GM19193 (cell line): ENCODE data around the gene ZNF526.
A peak's percentile ranks its signal among the peaks of the same experiment; 100 is the strongest.

ENCODE experiments used
- POLR2A ChIP-seq: IDR thresholded peaks from 4 replicates; pipeline ENCODE4 v1.6.1; 2011; ENCODE audit not compliant: insufficient read depth, insufficient read length; ENCODE audit errors: extremely low read depth

Gene ZNF526

DNA sequence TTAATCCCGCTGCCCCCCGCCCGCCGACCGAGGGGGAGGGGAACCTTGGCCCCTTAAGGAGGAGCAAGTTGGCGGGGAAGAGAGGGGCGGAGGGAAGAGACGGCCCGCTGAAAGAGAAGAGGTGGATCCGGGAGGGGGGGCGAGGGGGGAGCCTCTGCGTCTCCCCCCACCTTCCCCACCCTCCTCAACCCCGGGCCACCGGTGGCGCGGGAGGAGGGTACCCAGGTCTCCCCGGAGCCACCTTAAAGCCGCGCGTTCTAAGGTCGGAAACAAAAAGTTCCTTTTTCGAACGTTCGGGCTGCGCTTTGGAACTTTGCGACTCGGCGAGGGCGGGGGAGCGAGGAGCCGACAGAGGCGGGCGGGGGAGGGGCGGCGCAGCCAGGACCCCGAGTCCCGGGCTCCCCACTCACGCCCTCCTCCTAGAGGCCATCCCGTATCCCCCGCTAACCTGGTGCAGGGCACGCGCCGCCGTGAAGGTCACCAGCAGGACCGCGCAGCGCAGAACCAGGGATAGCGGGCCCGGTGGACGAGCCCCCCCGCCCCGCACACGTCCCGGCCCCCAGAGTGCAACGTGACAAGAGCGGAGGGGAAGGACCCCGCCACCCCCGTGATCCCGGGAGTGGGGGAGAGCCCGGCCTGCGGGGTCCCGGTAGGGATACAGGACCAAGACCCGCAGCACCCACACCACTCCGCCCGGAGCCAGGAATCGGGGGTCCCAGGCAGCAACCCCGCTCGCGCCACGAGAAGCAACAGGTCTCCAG lies 34.2 kb downstream of the ZNF526 start:
- no peak for TF ChIP-seq POLR2A

- TF ChIP-seq POLR2A: peak; percentile 72
These were observed 35.0 kb downstream of the ZNF526 start, which contains the start of gene ERF for GRCh38 chr19:42254850-42255765. Gene ERF (minus strand): TSS chr19:42255128. CDS start chr19:42254999, 129 bp downstream.

DNA sequence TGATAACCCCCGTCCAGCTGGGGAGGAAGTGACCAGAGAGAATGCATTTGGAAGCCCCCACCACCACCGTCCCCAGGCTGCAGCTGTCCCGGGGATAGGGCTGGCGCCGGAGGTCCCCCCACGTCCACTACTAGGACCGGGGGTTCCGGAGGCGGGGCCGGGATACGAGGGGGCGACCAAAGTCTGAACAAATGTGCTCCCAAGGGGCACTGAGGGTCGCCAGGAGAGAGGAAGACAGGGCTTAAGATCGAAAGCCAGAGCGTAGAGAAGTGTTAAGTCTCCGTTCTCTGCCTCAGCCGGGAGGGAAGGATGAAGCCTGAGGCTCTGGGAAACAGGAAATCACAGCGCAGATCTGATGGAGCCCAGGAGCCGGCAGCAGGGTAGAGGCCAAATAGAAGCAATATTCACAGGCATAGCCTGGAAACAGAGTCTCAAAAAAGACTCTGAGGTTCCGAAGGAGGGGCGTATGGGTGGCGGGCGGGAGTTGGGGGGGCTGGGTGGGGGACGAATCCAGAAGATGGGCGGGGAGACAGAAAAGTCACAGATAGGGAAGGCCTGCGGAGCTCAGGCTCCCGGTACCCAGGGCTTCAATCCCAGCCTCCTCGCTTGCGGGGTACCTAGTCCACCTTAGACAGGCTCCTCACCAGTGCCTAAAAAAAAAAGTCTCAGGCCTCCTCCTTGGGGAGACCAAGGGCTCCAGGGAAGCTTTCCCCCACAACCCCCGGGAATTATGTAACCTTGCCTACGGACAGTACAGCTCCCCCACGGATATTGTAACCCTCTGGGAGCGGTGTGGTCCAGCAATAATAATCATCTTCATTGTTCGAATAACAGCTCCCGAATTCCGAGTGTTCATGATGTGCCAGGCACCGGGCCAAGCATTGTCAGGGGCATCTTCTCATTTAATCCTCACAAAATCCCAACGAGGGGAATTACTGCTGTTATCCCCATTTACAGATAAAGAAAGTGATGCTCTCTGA lies 35.9 kb downstream of the ZNF526 start:
- no peak for TF ChIP-seq POLR2A

GRCh38 chr19:42261763-42262162 lies 41.7 kb downstream of the ZNF526 start:
- no peak for TF ChIP-seq POLR2A

- no peak for TF ChIP-seq POLR2A
These were observed 47.6 kb downstream of the ZNF526 start for GRCh38 chr19:42267644-42268141.

GRCh38 chr19:42268142-42268703 lies 48.1 kb downstream of the ZNF526 start:
- TF ChIP-seq POLR2A: peak; percentile 55

DNA sequence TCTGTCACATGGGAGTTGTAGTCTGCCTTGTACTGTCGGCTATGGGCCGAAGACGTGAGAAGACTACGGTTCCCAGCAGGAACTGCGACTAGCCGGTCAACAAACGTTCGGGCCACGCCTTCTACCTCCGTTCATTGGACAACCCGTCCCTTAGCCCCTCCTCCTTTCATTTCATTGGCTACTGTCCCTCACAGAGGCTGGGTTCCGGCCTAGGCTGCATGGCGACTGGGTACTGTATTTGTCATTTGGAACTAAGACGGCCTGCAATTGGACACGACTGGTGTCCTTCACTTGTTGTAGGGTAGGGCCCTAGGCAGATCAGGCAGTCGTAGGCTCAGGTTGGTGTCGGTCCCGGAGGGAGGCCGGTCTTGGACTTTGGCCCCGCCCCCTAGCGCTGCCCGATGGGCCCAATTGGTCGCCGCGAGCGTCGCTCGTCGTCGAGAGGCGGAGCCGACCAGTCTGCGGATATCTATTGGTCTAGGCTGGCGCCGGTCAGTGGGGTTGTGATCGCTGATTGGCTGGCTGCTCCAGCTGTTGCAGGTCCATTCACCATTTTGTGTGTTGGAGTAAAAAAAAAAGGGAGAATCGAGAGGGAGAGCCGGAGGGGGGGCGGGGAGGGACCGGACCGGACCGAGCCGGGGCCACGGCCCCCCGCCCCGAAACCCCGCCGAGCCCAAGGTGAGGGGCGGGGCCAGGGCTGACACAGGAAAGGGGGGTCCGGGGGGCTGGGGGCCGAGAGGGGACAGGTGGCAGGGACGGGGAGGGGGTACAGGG lies 48.8 kb downstream of the ZNF526 start, which contains the start of gene CIC:
Gene CIC, plus strand, starts transcription at position 549 of the 774 bp plus-strand sequence. CDS start 2,532 bp downstream, outside the sequence.
- no peak for TF ChIP-seq POLR2A

DNA sequence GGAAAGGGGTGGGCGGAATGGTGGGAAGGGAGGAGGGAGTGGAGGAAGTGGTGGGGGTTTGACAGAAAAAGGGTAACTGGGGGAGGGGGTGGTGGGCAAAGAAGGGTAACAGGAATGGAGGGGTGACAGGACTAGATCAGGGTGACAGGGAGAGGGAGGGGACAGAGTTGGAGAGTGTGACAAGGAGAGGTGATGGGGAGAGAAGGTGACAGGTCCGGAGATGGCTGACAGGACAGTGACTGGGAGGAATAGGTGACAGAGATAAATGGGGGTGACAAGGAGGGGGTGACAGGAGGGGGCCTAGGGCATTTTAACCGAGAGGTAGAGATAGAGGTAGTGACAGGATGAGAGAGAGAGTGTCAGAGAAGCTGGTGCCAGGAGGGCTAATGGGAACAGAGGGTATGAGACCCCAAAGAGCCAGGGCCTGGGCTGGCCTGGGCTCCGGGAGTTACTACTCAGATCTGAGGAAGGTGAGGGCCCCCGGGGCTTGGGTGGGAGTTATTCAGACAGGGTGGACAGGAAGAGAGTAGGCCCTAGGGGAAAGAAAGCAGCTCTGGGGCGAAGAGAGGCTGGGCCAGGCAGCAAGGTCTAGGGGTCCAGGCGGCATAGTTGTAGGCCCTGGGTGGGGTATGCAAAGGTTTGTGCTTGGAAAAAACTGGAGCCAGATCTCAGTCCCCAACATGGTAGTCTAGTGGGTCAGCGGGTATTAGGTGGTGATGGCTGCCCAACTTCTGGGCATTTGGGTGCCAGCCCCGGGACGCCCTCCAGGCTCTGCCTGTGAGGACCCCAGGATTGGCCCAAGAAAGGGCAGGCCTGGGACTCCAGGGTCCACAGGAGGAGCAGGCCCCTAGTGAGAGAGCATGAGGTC lies 49.6 kb downstream of the ZNF526 start:
- TF ChIP-seq POLR2A: no peak

- TF ChIP-seq POLR2A: peak; percentile 61
These were observed 50.4 kb downstream of the ZNF526 start for GRCh38 chr19:42270346-42271044.

DNA sequence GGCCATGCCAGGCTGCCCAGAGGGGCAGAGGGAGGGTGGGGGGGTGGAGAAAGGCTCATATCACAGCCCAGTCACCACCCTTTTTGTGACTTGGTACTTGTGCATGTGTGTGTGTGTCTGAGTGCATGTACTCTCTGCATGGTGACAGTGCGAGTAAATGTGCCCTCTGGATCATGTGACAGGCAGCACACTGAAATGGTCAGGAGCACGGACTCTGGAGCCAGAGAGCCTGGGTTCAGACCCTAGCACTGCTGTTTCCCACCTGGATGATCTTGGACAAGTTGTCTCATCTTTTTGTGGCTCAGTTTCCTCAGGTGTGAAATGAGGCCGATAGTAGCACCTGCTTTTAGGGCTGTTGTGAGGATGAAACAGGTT lies 50.9 kb downstream of the ZNF526 start:
- TF ChIP-seq POLR2A: no peak

DNA sequence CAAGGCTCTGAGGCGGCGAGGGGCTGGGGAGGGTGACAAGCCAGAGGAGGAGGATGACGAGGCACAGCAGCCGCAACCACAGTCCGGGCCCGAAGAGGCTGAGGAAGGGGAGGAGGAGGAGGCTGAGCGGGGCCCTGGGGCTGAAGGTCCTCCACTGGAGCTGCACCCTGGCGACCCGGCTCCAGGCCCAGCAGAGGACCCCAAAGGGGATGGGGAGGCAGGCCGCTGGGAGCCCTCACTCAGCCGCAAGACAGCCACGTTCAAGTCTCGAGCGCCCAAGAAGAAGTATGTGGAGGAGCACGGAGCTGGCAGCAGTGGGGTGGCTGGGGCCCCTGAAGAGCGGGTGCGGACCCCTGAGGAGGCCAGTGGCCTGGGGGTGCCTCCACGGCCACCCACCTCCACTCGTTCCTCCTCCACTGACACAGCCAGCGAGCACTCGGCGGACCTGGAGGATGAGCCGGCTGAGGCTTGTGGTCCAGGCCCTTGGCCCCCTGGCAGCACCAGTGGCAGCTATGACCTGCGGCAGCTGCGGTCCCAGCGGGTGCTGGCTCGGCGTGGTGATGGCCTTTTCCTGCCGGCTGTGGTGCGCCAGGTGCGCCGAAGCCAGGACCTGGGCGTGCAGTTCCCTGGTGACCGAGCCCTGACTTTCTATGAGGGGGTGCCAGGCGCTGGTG lies 51.9 kb downstream of the ZNF526 start:
- no peak for TF ChIP-seq POLR2A

DNA sequence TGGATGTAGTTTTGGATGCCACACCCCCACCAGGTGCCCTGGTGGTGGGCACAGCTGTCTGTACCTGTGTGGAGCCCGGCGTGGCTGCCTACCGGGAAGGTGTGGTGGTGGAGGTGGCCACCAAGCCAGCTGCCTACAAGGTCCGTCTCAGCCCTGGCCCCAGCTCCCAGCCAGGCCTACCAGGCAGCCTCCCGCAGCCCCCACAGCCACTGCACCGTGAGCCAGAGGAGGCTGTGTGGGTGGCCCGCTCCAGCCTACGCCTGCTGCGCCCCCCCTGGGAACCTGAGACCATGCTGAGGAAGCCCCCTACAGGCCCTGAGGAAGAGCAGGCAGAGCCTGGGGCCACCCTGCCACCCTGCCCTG lies 52.4 kb downstream of the ZNF526 start:
- TF ChIP-seq POLR2A: no peak

DNA sequence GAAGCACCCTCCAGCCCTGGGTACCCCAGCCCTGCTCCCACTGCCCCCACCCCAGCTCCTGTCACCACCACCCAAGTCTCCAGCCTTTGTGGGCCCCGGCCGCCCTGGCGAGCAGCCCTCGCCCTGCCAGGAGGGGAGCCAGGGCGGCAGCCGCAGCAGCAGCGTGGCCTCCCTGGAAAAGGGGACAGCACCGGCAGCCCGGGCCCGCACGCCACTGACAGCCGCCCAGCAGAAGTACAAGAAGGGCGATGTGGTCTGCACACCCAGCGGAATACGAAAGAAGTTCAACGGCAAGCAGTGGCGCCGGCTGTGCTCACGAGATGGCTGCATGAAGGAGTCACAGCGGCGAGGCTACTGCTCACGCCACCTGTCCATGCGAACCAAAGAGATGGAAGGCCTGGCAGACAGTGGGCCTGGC lies 52.9 kb downstream of the ZNF526 start:
- no peak for TF ChIP-seq POLR2A
